Measurements from ENCODE around the gene OR4D2.

Gene OR4D2

DNA sequence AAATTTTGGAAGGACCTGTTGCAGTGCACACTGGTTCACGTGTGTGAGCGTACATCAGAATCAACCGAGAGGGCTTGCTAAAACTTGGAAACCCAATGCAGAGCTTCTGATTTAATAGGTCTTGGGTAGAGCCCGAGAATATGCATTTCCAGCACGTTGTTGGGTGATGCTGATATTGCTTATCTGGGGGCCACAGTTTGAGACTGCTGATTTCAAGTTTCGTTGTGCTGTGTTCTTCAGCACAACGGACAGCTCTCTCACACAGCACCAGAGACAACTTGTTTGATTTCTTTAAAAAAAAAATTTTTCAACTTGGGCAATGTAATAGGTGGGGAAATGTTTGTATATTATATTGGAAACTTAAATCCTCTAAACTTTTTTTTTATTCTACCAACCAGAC is 9.4 kb downstream of the OR4D2 start:
- no peak for DNase-seq

DNA sequence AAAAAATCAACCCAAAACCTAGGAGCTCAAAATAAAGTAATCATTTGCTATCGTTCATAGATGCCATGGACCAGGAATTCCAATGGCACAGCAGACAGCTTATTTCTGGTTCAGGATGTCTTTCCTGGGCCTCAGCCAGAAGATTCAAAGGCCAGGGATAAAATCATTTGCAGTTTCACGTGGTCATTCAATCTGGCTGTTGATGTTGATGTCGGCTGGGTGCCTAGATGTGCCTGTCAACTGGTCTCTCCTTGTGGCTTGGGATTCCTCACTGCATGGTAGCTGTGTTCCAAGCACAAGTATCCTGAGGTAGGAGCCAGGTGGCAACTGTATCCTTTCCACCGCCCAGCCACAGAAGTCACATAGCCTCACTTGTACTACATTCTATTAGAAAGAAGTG is 15.0 kb downstream of the OR4D2 start:
- no peak for DNase-seq

DNA sequence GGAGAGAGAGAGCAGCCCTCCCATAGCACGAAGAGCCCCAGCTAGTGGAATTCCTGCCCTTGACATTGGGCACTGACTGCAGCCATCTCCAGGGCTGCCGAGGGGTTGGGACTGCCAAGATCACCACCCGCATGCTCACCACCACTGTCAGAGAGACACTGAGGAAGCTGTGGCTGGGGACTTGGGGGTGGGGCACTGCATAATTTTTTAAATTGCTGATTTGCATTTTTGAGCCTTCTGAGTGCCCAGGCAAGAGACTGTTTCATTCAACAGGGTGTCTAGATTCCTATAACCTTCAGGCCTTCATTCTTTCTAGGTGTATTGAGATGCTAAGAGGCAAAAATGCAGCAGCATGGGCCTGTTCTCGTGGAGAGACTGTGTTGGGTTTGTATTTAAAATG is 16.7 kb downstream of the OR4D2 start:
- DNase-seq: no peak

DNA sequence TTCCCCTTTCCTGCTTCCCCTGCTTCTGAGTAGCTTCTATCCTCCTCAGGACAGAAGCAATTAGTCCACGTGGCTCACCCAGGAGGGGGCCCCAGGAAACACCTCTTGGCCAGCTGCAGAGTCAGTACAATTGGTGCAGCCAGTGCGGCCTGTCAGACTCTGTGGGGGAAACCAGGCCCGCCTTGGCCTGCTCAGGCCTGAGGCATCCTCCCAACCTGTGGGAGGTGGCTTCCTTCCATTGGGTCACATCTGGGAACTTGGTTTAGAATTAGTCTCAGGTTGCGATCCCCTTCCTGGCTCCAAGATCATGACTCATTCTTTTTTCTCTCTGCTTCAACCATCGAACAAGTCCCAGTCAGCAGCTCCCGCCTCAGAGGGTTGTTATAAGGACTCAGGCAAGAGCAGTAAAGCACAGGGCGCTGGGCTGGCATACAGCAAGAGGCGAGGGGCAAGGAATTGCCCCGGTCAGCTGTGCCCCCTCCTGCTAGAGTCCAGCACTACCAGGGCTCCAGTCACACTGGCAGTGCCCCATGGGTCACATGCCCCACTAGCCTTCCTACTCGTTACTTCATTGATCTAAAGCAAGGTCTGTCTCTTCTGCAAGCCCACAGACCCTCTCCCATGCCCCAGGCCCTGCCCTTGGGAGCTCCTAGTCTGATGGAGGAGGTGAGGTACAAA is 17.7 kb downstream of the OR4D2 start:
- DNase-seq: no peak

DNA sequence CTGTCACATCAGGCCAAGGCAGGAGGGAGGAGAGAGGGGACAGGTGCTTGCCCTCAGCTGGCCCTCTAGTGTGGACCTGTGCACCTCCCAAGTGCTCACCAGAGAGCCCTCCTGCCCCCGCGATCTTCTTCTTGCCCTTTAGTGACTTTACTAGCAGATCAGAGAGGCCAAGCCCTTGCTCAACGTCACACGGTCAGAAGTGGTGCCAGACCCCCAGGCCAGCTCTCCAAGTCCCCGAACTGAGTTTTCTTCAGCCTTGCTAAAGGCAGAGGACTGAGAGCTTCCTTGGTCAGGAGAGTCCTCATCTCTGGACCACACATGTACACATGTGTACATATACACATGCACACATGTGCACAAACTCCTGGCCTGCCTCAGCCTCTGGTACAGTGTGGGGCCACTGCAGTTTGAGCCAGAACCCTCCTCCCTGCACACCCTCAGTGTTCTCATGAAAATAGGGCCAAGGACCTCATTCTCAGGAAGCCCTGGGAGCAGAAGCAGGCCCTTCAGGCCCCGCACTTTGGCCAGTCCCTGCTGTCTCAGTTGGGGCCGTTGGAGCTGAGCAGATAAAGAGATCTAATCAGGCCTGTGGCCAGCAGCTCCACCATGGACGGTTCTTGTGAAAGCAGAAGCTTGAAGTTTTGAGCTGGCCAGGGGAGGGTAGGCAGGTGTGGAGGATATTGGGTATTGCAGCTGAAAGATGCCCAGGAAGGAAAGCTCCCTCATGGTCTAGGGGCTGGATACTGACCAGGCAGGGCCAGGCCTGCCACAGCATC is 18.4 kb downstream of the OR4D2 start:
- no peak for DNase-seq

DNA sequence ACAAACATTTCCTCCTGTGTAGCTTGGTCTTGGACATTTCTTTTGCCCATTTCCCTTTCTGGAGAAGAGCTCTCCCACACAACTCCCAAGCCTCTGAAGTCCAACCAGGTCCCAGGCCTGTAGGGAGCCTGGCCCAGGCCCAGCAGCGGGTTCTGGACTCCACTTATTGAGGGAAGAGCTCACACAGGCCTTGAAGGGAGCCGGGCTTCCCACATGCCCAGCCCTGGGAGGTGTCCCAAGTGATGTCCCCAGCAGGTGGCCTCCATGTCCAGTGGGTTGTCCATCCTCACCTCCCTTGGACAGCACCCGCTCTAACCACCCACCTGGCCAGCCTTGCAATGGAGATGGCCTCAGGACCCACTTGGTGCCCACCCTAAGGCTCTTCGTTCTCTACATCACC is 19.8 kb downstream of the OR4D2 start:
- no peak for DNase-seq

DNA sequence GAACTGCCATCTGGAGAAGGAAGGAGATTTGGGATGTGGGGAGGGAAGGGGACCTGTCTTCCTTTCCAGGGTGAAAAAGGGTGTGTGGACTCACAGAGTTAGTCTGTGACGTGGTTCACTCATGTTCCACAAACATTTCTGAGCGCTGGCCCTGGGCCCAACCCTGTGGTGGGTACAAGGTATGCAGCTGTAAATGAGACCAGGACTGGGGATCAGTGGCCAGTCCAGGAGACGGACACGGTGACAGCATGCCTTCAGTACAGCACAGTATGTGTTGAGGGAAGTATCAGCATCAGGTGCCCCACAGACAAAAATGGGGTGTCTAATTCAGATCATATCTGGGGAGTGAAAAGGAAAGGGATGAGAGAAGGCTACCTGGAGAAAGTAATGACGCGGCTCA is 20.3 kb downstream of the OR4D2 start:
- no peak for DNase-seq

DNA sequence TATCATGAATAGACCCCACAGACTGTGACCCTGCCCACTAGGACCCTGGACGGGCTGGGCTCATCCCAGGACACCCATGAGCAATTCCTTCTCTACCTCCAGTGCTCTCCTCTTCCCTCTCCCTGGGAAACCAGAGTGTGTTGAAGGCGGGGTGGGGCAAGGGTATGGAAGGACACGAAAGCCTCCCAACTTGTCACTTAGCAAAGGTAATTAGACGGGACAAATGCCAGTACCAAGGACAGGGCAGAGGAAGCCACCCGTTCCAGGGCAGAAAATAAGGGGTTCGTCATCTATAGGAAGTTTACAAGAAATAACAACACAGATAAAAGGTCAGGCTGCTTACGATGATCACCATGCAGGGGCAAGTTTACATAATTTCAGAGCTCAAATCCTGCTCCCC is 20.9 kb downstream of the OR4D2 start:
- no peak for DNase-seq

DNA sequence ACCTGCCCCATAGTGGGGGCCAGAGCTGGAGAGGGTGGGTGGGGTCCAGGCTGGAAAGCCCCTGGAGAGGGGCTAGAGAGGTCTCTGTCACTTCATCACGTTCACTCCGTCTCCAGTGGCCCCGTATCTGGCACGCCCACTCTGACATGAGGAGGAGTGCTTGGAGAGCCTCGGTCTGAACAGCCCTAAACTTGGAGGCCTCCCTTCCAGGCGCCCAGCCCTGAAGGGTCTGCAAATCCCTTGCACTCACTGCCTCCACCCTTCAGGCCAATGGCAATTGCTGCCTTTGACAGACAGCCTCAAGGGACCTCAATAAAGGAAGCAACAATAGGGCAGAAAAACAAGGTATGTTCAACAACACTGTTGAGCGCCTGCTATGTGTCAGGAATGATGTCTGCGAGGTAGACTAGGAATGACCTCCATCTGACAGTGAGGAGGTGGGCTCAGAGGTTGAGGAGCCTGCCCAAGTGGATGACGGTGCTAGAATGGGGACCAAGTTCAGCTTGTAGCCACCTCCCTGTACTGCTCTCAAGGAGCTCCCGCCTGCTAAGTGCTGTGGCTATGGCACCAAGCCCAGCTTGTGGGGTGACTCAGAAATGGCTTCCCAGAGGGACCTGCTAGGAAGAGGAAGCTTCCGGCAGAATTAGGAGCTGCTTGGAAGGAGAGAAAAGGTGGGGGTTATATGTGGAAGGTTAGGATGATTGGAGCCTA is 22.8 kb downstream of the OR4D2 start:
- DNase-seq: no peak

DNA sequence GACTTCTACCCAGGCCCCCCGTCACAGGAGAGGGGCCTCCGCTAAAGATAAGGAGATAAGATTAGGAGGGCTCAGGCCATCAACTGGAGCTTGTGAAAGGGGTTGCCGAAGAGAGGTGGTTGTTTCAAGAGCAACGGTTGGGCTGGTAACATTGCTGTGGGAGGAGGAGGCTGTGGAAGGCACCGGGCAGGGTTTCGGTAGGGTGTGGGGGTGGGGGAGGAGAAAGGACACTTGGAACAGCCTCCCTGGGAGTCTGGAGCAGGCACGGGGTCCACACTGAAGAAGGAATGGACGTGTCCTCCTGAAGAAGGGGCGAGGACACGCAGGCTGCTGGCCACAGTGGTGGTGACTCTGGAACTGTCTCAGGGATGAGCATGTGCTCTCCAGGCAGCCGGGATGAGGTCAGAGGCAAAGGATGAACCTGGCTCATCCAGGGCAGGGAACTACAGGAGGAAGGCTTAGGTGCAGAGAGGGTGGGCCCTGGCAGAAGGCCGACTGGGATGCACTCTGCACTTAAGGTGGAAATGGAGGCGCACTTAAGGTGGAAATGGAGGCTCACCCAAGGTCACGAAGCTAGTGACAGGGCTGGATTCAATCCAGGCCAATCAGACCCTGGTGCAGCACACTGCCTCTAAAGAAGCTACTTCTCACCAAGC is 24.6 kb downstream of the OR4D2 start:
- DNase-seq: no peak

DNA sequence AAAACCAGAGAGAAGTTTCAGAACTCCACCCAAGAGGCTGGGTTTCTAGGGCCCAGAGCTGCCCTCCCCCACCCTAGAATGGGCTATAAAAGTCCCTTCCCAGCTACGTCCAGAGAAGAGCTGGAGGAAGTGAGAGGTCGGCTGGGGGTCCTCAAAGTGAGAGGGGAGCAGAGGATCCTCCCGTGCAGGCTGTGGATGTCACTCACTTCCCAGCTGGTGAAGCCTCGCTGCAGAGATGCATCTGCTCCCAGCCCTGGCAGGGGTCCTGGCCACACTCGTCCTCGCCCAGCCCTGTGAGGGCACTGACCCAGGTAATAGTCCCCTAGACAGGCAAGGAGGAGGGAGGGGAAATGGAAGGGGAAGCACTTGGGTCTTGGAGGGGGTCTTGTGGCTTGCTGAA is 25.8 kb downstream of the OR4D2 start, which contains the start of gene EPX:
EPX (plus strand) TSS at position 115 of the 400 bp plus-strand sequence; CDS start at position 236, 121 bp downstream.
- no peak for DNase-seq

DNA sequence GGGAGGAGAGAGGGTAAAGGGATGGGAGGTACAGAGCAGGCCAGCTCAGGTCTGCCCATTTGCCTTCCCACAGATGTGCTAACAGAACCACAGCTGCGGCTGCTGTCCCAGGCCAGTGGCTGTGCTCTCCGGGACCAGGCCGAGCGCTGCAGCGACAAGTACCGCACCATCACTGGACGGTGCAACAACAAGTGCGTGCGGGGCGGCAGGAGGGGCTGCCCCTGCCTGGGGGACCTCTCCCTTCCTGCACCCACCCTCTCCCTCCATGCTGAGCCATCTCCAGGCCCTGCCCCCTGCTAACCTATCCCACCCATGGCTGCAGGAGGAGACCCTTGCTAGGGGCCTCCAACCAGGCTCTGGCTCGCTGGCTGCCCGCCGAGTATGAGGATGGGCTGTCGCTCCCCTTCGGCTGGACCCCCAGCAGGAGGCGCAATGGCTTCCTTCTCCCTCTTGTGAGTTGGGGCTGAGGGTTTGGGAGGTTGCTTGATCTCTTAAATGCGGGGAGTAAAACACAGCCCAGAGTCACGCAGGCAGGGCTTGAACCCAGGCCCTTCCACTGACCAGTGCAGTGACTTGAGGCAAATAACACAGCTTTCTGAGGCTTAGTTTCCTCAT is 27.0 kb downstream of the OR4D2 start:
- no peak for DNase-seq

DNA sequence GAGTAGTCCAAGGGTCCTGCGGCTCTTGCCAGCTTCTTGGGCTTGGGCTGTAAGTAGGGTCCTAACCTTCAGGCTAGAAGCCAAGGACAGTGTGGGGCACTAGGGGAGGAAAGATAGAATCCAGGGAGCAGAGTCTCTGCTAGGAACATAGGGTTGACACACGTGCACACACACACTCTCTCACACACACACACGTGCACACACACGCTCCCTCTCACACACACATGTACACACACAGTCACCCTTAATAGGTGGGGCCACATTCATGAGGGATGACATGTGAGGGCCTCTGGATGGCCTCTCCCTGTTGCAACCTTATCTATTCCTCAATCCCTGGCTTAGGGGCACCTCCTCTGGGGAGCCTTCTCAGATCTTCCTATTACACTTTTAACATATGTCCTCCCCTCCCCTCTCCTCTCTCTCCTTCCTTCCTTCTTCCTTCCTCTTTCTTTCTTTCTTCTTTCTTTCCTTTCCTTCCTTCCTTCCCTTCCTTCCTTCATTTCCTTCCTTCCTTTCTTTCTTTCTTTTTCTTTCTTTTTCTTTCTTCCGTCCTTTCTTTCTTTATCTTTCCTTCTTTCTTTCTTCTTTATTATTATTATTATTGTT is 28.8 kb downstream of the OR4D2 start:
- DNase-seq: no peak

DNA sequence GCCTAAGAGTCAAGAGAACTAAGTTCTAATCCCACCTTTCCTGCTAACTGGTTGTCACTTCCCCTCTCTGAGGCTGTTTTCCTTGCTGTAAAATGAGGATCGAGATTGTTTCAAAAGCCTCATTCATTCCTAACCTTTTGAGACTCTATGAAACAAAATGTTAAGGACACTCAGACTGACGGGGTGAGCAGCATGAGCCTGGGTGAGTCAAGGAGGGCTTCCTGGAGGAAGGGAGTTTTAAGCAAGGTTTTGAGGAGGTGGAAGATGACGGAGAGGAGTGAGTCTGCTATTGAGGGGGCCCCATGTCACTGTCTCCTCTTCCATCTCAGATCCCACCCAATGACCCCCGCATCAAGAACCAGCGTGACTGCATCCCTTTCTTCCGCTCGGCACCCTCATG is 29.8 kb downstream of the OR4D2 start:
- no peak for DNase-seq

DNA sequence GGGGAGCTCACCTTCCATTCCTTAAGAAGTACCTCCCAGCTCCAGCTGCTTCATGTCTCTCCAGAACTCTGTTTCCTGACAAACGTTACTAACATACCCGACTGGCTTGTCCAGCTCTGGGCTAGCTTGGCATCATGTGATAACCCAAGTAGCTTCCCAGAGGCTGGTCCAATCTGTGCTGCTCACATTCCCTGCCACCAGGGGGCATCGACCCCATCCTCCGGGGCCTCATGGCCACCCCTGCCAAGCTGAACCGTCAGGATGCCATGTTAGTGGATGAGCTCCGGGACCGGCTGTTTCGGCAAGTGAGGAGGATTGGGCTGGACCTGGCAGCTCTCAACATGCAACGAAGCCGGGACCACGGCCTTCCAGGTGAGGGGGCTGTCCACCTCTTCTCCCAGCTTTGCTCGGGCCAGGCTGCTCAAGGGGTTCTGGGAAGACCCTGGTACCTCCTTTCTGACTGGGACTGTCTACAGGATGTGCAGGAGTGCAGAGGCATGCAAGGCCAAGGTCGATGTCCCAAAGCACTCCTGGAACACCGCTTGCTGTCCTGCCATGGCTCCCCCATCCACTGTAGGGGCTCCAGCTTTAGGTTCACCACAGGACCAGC is 33.3 kb downstream of the OR4D2 start:
- DNase-seq: peak; percentile 54

DNA sequence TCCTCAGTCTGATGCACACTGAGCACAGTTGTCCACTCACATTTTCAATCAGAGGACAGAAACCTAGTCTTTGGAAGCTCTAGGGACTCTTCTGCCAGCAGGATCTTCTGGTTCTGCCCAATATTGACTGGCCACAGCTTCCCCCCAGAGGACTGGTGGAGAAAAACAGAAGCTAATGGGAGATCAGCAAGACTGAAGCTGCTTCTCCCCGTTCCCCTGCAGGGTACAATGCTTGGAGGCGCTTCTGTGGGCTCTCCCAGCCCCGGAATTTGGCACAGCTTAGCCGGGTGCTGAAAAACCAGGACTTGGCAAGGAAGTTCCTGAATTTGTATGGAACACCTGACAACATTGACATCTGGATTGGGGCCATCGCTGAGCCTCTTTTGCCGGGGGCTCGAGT is 36.1 kb downstream of the OR4D2 start:
- DNase-seq: no peak

DNA sequence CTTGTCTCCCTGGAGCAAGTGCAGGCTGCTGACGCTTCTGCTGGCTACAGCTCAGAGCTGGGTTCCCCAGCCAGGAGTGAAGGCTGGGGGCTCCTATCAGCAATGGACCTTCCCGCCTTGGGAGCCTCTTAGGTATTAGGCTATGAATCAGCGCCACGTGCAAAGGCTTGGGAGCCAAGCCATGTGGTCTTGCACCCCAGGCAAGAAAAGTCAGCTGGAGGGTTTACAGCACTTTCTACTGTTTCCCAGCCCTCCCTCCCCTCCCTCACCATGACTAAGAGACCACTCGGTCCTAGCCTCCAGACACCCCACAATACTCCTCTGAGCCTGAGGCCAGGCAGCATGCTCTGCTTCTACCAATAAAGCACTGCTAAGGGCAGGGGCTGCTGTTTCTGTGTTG is 38.0 kb downstream of the OR4D2 start:
- no peak for DNase-seq

DNA sequence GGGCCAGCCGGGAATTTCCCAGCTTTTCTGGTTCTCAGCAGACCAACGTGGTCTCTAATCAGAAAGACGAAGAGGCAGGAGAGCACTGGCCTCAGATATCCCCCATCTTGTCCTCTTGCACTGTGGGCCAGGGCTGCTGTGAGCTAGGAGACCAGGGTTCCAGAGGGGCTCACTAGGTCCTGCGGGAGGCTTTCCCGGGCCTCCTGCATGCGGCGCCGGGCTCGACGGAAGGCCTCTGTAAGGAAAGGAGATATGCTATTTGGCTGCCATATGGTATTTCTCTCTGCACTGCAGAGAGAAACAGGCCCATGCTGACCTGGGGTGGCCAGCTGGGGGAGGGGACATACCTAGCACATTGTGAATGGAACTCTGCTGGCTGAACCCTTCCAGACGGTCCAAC is 39.2 kb downstream of the OR4D2 start:
- DNase-seq: no peak

DNA sequence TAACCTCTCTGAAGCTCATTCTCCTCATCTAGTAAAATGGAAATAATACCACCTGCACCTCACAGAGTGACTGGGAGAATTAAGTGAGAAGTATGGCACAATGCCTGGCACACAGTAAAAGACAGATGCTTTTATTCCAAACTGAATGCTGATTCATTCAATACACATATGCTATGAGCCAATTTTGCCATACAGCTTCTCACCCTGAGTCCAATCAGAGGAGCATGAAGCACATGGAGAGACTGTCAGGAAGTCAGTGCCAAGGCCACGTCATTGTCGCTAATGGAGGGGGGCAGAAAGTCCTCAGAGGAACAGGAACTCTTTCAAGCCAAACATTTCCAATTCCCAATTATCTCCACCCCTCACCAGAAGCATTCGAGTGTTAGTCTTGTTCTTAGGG is 40.7 kb downstream of the OR4D2 start:
- DNase-seq: no peak

DNA sequence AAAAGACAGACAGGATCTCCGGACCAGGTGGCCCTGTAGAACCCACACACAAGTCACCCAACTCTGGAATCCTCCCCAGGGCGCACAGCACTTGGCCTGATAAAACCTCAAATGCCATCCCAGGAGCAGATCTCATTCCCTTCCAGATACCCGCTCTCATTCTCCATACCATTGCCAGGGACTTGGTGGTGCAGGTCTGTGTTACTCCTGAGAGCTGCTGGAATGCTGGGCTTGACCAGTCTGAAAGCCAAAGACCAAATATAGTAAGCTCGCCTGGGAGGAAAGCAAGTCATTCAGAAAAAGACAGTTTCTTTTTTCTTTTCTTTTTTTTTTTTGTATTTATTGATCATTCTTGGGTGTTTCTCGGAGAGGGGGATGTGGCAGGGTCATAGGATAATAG is 41.6 kb downstream of the OR4D2 start:
- DNase-seq: no peak

DNA sequence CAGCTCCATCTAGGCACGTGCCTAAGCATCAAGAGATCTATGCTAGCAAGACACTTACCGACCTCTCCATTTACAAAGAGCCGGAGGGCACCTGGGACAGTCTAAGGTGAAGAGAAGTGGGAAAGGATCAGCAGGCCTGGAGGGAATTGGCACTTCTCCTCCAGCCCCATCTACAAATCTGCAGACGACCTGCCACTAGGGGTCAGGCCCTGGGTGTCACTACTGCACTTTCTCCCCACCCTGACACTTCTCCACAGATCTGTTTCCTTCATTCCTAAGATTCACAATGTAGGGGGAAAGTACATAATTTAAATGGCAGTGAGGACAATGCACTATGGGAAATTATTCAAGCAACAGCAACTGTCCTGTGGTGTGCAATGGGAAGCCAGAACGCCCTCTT is 44.1 kb downstream of the OR4D2 start:
- DNase-seq: no peak

DNA sequence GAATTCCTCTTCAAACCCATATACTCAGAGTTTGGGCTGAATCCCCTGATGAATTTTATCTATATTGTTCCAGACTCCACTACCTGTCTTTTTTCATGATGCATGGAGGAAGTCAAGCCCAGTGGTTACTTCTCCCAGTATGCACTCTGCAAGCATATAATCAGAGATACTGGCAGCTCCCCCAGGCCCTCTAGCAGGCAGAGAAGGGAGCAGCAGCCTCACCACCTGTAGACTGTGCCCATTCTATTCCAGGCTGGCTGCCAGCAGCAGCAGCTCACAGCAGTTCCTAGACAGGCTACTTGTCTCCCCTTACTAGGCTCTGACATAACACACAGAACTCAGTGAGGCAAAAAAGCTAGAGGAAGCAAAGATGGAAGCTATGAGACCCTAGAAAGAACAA is 48.9 kb downstream of the OR4D2 start:
- no peak for DNase-seq
